DND-41 (cell line): Measurements from ENCODE around the gene GLB1L3.

Source experiments
- CTCF ChIP-seq: IDR thresholded peaks from 2 replicates; pipeline ENCODE4 v1.5.1; 2012; ENCODE audit warnings: borderline replicate concordance, low read length, moderate library complexity, mild to moderate bottlenecking; ENCODE audit not compliant: poor library complexity, severe bottlenecking; ENCODE audit errors: extremely low read depth
- EZH2 ChIP-seq: IDR thresholded peaks from 3 replicates; pipeline ENCODE4 v1.6.1; 2012; ENCODE audit warnings: borderline replicate concordance, low read depth, mild to moderate bottlenecking, moderate library complexity, low read length, inconsistent platforms; ENCODE audit not compliant: severe bottlenecking

- TF ChIP-seq CTCF, result no peak
- TF ChIP-seq EZH2, result no peak
Measured at GRCh38 chr11:134250675-134251074, 25.5 kb upstream of the GLB1L3 start.
